22Rv1 (cell line): Measurements from ENCODE around the gene PODN.

Experiments
- ZFX ChIP-seq: fragments of 450-650 bp; IDR thresholded peaks from 2 replicates; pipeline ENCODE4 v1.6.1; 2017; ENCODE audit warnings: antibody characterized with exemption, borderline replicate concordance
- TF ChIP-seq, protein P1 (sequence below): fragments of 450-650 bp; IDR thresholded peaks from 2 replicates; pipeline ENCODE4 v1.5.1; 2017; ENCODE audit warnings: mild to moderate bottlenecking

DNA sequence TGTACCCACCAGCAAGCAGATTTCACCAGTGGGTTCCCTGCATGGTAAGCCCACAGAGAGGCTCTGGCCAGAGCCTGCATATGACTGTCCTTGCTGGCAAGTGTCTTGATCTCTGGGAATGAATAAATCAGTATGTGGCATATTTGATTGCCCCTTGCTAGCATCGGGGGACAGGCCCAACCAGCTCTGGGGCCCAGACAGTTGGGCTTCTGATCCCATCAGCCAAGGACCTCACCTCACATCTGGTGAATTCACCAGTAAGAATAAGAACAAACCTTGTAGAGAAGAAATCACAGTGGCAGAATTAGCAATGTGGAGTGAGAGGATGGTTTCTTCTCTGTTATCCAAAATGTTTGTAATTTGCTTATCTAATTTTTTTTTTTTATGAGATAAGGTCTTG, 64.5 kb downstream of the PODN start:
- TF ChIP-seq, protein P1, sequence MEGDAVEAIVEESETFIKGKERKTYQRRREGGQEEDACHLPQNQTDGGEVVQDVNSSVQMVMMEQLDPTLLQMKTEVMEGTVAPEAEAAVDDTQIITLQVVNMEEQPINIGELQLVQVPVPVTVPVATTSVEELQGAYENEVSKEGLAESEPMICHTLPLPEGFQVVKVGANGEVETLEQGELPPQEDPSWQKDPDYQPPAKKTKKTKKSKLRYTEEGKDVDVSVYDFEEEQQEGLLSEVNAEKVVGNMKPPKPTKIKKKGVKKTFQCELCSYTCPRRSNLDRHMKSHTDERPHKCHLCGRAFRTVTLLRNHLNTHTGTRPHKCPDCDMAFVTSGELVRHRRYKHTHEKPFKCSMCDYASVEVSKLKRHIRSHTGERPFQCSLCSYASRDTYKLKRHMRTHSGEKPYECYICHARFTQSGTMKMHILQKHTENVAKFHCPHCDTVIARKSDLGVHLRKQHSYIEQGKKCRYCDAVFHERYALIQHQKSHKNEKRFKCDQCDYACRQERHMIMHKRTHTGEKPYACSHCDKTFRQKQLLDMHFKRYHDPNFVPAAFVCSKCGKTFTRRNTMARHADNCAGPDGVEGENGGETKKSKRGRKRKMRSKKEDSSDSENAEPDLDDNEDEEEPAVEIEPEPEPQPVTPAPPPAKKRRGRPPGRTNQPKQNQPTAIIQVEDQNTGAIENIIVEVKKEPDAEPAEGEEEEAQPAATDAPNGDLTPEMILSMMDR: no peak
- TF ChIP-seq ZFX: no peak
